Mammary epithelial cell (primary cell): ENCODE measurements around the gene ADCY7.

ENCODE experiments used
- EZH2 ChIP-seq: IDR thresholded peaks from 2 replicates; pipeline ENCODE4 v1.6.1; 2012; ENCODE audit warnings: low read length, inconsistent platforms, borderline replicate concordance
- TF ChIP-seq, protein P1 (sequence below), 2 donors: IDR thresholded peaks in 1 of 2; conservative IDR thresholded peaks in 1 of 2; 2 replicates each; pipeline ENCODE4 v1.5.1; 2011 to 2012; ENCODE audit warnings: inconsistent platforms in 2 of 2, low read length in 2 of 2, mild to moderate bottlenecking in 2 of 2, control low read depth in 1 of 2, low read depth in 1 of 2; ENCODE audit not compliant: insufficient read depth in 1 of 2; ENCODE audit errors: extremely low read depth in 1 of 2

DNA sequence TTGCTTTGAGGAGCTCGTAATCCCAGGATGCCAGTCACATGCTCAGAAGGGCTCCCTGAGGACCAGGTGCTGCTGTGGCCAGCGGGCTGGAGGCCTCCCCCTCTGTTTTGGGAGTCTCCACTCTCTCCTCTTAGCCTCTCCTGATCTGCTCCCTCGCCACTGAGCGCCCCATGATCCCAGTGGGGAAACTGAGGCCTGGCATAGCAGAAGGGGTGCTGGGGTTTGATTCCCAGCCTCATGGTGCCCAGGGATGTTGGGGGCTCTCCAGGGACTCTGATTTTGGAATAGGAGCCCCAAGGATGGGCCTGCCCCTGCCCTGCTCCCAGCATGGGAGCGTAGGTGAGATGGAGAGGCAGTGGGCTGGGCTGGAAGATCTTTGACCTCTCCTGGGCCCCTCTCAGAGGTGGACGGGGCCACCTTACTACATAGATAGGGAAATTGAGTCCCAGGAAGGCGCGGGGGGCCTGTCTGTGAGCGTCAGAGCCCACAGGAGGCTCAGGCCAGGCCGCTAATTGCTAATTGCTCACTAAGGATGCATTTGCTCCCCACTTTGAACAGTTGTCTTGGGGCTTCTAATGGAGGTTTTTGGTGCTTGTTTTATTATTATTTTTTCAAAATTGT is 525 bp upstream of the ADCY7 start:
- TF ChIP-seq, protein P1, sequence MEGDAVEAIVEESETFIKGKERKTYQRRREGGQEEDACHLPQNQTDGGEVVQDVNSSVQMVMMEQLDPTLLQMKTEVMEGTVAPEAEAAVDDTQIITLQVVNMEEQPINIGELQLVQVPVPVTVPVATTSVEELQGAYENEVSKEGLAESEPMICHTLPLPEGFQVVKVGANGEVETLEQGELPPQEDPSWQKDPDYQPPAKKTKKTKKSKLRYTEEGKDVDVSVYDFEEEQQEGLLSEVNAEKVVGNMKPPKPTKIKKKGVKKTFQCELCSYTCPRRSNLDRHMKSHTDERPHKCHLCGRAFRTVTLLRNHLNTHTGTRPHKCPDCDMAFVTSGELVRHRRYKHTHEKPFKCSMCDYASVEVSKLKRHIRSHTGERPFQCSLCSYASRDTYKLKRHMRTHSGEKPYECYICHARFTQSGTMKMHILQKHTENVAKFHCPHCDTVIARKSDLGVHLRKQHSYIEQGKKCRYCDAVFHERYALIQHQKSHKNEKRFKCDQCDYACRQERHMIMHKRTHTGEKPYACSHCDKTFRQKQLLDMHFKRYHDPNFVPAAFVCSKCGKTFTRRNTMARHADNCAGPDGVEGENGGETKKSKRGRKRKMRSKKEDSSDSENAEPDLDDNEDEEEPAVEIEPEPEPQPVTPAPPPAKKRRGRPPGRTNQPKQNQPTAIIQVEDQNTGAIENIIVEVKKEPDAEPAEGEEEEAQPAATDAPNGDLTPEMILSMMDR (conservative IDR thresholded peaks at IDR 0.05 in 1 of 2, IDR thresholded peaks at IDR 0.05 in 1 of 2; ENCODE audit: extremely low read depth in 1 of 2, insufficient read depth in 1 of 2, low read depth in 1 of 2, low read length in 2 of 2), result no peak
- no peak for TF ChIP-seq EZH2
